ENCODE measurements around the gene EIF4G3.

GRCh38 chr1:21099869-21100131, 76.9 kb downstream of the EIF4G3 start:
- no peak for TF ChIP-seq EZH2 (IDR thresholded peaks at IDR 0.05; ENCODE audit: borderline replicate concordance, low read length)
- TF ChIP-seq, protein P1, sequence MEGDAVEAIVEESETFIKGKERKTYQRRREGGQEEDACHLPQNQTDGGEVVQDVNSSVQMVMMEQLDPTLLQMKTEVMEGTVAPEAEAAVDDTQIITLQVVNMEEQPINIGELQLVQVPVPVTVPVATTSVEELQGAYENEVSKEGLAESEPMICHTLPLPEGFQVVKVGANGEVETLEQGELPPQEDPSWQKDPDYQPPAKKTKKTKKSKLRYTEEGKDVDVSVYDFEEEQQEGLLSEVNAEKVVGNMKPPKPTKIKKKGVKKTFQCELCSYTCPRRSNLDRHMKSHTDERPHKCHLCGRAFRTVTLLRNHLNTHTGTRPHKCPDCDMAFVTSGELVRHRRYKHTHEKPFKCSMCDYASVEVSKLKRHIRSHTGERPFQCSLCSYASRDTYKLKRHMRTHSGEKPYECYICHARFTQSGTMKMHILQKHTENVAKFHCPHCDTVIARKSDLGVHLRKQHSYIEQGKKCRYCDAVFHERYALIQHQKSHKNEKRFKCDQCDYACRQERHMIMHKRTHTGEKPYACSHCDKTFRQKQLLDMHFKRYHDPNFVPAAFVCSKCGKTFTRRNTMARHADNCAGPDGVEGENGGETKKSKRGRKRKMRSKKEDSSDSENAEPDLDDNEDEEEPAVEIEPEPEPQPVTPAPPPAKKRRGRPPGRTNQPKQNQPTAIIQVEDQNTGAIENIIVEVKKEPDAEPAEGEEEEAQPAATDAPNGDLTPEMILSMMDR (IDR thresholded peaks at IDR 0.05; ENCODE audit: low read length): no peak

Measured in OCI-LY1 (cell line).